Hematopoietic multipotent progenitor cell treated with erythropoietin and hydrocortisone succinate and interleukin-3 and kit ligand, for 15 days (in vitro differentiated cells): Measurements from ENCODE around the gene AFM.
A peak's percentile ranks its signal among the peaks of the same experiment; 100 is the strongest.

ENCODE experiments used
- DNase-seq: peaks from one replicate; pipeline ENCODE4 v3.0.0-alpha.2; 2015; ENCODE audit warnings: low spot score

AFM gene

GRCh38 chr4:73481358-73481757 lies at the start of gene AFM:
Gene AFM, plus strand, starts transcription at chr4:73481745. Its CDS starts 31 bp downstream, at chr4:73481776.
- no peak for DNase-seq

GRCh38 chr4:73431813-73432168 lies 49.8 kb upstream of the AFM start:
- no peak for DNase-seq

DNA sequence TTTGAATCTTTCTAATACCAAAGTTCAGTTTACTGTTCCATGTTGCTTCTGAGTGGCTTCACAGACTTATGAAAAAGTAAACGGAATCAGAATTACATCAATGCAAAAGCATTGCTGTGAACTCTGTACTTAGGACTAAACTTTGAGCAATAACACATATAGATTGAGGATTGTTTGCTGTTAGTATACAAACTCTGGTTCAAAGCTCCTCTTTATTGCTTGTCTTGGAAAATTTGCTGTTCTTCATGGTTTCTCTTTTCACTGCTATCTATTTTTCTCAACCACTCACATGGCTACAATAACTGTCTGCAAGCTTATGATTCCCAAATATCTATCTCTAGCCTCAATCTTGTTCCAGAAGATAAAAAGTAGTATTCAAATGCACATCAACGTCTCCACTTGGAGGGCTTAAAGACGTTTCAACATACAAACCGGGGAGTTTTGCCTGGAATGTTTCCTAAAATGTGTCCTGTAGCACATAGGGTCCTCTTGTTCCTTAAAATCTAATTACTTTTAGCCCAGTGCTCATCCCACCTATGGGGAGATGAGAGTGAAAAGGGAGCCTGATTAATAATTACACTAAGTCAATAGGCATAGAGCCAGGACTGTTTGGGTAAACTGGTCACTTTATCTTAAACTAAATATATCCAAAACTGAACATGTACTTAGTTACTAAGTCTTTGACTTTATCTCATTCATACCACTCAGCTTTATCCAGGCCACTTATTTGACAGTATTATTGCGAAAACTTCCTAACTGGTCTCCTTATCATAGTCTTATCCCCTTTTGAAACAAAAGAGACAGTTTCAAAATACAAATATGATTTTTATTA lies 49.2 kb upstream of the AFM start:
- DNase-seq: no peak

DNA sequence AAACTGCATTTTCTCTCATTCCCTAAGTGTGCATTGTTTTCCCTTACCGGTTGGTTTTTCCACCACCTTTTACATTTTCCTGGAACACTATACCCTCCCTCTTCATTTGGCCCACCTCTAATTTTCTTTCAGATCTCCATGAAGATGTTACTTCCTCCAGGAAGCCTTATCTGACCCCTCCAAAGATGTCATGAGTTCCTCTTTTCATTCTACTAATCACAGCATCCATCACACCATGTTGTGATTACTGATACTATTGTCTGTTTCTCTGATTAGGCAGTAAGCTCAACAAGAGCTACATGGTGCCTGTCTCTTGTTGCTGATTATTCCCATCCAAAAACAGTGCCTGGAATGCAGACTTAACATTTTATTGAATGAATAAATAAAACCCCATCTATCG lies 48.4 kb upstream of the AFM start:
- DNase-seq: no peak

DNA sequence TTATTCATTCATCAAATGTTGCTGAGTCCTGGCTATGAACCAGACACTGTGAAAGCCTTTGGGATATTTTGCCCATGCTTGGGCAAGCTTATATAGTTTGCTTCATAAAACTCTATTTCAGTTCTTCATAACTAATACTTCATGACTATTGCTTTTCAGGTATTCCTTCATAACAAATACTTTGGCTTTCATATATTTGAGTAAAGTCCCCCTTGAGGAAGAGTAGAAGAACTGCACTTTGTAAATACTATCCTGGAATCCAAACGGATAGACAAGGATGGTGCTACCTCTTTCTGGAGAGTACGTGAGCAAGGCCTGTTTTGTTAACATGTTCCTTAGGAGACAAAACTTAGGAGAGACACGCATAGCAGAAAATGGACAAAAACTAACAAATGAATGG lies 47.2 kb upstream of the AFM start:
- peak; percentile 6 for DNase-seq

DNA sequence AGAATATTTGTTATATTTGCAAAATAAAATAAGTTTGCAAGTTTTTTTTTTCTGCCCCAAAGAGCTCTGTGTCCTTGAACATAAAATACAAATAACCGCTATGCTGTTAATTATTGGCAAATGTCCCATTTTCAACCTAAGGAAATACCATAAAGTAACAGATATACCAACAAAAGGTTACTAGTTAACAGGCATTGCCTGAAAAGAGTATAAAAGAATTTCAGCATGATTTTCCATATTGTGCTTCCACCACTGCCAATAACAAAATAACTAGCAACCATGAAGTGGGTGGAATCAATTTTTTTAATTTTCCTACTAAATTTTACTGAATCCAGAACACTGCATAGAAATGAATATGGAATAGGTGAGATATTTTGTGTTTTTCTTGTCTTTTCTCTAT lies 45.6 kb upstream of the AFM start, which contains the start of gene AFP:
AFP (plus strand) TSS at position 238 of the 400 bp plus-strand sequence; CDS start at position 280, 42 bp downstream.
- DNase-seq: no peak

DNA sequence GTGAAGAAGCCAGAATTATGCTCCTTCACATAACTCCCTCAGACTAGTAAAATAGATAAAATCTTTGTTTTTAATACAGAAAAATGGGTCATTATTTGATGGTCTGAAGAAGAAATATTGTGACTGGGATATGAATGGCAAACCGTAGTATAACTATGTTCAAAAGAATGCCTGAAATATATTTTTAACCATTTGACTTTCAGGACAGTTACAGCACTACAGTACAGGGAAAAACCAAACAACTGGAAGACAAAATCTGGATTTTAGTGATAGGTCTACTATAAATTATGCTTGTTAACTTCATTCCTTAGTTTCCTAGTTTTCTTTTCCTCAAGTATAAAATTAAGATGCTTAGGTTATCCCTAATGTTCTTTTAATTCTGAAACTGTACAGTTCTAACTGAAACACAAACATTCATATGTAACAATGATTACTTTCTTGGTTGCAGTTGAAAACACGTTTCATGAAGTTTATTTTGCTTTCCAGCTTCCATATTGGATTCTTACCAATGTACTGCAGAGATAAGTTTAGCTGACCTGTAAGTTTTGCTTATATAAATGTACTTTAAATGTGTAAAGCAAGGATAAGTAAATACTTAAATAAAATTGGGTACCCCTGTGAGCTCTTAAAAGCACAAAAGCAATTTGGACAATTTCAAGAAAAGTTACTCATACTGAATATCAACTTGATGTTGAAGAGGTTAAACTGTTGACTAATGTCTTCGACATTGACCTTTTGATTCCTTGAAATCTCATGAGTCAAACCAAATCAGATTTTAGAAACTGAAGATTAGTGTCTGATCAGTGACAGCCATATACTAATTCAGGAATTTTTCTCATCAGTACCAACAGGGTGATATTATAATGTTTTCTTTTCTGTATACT lies 44.6 kb upstream of the AFM start:
- no peak for DNase-seq

GRCh38 chr4:73437558-73437956 lies 44.0 kb upstream of the AFM start:
- no peak for DNase-seq

DNA sequence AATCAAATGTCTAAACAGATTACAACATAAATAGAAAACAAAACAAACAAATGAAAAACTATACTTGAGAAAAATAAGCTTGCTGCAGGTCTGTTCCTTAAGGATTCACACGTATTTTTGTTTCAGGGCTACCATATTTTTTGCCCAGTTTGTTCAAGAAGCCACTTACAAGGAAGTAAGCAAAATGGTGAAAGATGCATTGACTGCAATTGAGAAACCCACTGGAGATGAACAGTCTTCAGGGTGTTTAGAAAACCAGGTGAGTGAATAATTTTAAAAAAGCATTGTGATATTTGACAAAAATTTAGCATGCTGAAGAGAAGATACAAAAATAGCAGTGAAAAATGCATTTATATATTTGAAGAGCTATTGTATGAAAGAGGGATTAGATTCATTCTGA lies 43.5 kb upstream of the AFM start:
- DNase-seq: no peak

DNA sequence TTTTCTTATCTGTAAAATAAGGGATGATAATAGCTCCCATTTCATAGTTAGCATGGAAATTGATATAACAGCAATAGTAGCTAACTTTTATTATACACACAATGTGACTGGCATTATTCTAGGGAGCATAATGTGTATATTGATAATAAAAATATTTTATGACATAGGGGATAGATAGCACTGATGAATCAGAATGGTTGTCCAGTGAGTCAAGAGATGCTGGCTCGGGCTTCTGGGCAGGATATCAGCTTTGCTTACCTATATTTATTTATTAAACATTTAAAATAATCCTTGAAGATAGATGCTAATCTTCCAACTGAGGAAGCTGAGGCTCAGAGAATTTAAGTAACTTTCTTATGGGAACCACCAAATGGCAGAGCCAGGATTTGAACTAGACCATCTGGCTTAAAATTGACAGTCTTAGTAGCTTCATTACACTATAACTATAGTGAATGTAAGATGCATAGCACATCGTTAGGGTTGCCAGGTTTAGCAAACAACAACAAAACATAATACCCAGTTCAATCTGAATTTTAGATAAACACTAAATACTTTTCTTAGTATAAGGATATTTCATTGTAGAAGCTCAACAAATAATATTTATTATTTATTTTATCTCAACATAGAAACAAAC lies 42.8 kb upstream of the AFM start:
- DNase-seq: no peak

- DNase-seq: no peak
Measured at GRCh38 chr4:73439445-73439844, 42.1 kb upstream of the AFM start.

GRCh38 chr4:73439991-73440390 lies 41.6 kb upstream of the AFM start:
- no peak for DNase-seq

DNA sequence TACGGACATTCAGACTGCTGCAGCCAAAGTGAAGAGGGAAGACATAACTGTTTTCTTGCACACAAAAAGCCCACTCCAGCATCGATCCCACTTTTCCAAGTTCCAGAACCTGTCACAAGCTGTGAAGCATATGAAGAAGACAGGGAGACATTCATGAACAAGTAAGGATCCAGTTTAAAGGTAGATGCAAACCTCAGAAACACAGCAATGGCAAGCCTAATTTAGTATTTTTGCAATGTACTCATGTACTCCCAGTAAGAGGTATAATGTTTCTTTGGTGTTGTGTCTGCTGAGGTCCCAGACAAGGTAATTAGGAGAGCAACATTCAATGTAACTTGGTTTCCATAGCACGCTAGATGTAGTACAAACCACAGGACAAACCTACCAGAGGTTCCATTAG lies 40.9 kb upstream of the AFM start:
- no peak for DNase-seq

DNA sequence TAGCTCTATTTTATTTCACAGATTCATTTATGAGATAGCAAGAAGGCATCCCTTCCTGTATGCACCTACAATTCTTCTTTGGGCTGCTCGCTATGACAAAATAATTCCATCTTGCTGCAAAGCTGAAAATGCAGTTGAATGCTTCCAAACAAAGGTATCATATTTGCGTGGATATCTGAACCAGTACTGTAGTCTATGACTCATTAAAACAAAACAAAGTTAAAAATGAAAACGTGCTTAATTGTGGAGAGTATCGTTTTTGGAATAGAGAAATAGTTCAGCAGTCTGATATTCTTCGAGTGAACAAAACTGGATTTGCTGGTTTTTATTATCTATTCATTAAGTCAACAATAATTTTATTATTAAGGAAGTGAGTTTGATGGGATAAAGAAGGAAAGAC lies 39.3 kb upstream of the AFM start:
- DNase-seq: no peak

- DNase-seq: no peak
Measured at GRCh38 chr4:73443224-73443623, 38.3 kb upstream of the AFM start.

GRCh38 chr4:73445383-73446335 lies 35.9 kb upstream of the AFM start:
- DNase-seq: no peak

- DNase-seq: peak; percentile 40
Measured at GRCh38 chr4:73446336-73446938, 35.1 kb upstream of the AFM start.

GRCh38 chr4:73447671-73448070 lies 33.9 kb upstream of the AFM start:
- DNase-seq: no peak

GRCh38 chr4:73448448-73449203 lies 32.9 kb upstream of the AFM start:
- DNase-seq: no peak

DNA sequence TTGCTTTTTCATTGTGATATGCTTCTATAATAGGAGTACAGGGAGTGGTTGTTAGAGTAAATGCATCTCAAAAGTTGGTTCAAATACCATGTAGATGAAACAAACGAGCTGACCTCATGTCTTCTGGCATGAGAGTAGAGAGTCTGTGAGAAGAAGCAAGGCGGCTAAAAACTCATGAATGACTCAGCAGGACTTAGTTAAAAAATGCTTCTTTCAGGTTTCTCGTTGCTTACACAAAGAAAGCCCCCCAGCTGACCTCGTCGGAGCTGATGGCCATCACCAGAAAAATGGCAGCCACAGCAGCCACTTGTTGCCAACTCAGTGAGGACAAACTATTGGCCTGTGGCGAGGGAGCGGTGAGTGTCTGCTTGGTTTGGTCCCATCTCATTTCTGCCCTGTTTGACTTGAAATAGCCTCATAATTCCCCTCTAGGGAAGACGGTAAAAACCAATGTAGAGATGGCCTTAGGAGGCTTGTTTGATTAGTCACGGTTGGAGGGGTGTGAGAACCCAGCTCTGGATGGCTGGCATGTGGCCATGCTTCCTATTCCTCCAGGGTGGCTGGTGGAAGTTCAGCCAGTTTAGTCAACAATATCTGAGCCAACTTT lies 31.0 kb upstream of the AFM start:
- DNase-seq: no peak
